DOHH2 (cell line): ENCODE measurements around the gene BCL2.
A peak's percentile ranks its signal among the peaks of the same experiment; 100 is the strongest.

Source experiments
- H3F3A ChIP-seq: fragments of 200-600 bp; sonication (generic), shearing (Covaris generic); 2 replicates; pipeline ENCODE4 v1.6.0; 2016; ENCODE audit warnings: antibody characterized with exemption, mild to moderate bottlenecking; ENCODE audit not compliant: control insufficient read depth, insufficient read depth
- H3K27ac ChIP-seq: fragments of 200-600 bp; sonication (generic); 2 replicates; pipeline ENCODE4 v1.5.1; 2014; ENCODE audit warnings: low read depth, mild to moderate bottlenecking, low read length, moderate library complexity
- H3K27me3 ChIP-seq: fragments of 200-600 bp; sonication (generic); 2 replicates; pipeline ENCODE4 v1.6.1; 2014; ENCODE audit warnings: mild to moderate bottlenecking, low read length, mixed read lengths; ENCODE audit not compliant: control insufficient read depth
- H3K36me3 ChIP-seq: fragments of 200-600 bp; sonication (generic); 2 replicates; pipeline ENCODE4 v1.6.1; 2014; ENCODE audit warnings: mild to moderate bottlenecking, low read length, moderate library complexity, mixed read lengths; ENCODE audit not compliant: control insufficient read depth
- H3K4me1 ChIP-seq: fragments of 200-600 bp; sonication (generic); 2 replicates; pipeline ENCODE4 v1.6.1; 2014; ENCODE audit warnings: mild to moderate bottlenecking, low read length, mixed read lengths; ENCODE audit not compliant: control insufficient read depth
- H3K4me2 ChIP-seq: fragments of 200-600 bp; sonication (generic); 2 replicates; pipeline ENCODE4 v1.6.0; 2014; ENCODE audit warnings: mild to moderate bottlenecking, low read length, moderate library complexity
- H3K4me3 ChIP-seq: fragments of 200-600 bp; sonication (generic); 2 replicates; pipeline ENCODE4 v1.5.1; 2014; ENCODE audit warnings: mild to moderate bottlenecking, low read length, mixed read lengths
- H3K79me2 ChIP-seq: fragments of 200-600 bp; sonication (generic); 2 replicates; pipeline ENCODE4 v1.6.1; 2014; ENCODE audit warnings: mild to moderate bottlenecking, low read length, mixed read lengths; ENCODE audit not compliant: control insufficient read depth
- H3K9me2 ChIP-seq: fragments of 200-600 bp; sonication (generic); replicated peaks from 2 replicates; pipeline ENCODE4 v1.6.1; 2014; ENCODE audit warnings: mild to moderate bottlenecking, low read length, mixed read lengths; ENCODE audit not compliant: control insufficient read depth
- H3K9me3 ChIP-seq: fragments of 200-600 bp; sonication (generic); 2 replicates; pipeline ENCODE4 v1.6.1; 2014; ENCODE audit warnings: antibody characterized with exemption, low read length, mixed read lengths; ENCODE audit not compliant: control insufficient read depth, insufficient read depth
- H4K20me1 ChIP-seq: fragments of 200-600 bp; sonication (generic); 2 replicates; pipeline ENCODE4 v1.6.0; 2014; ENCODE audit warnings: low read depth, mild to moderate bottlenecking, antibody characterized with exemption, low read length, moderate library complexity; ENCODE audit not compliant: control insufficient read depth, insufficient read depth
- CTCF ChIP-seq: fragments of 200-600 bp; sonication (generic); IDR thresholded peaks from one replicate; pipeline ENCODE4 v1.5.1; 2014; ENCODE audit warnings: antibody characterized with exemption, mild to moderate bottlenecking, low read depth, low read length; ENCODE audit not compliant: poor library complexity, severe bottlenecking
- EZH2phosphoT487 ChIP-seq: fragments of 200-600 bp; sonication (generic); IDR thresholded peaks from 2 replicates; pipeline ENCODE4 v1.6.1; 2017; ENCODE audit warnings: borderline replicate concordance, mild to moderate bottlenecking, antibody characterized with exemption, low read length, moderate library complexity, mixed read lengths

The BCL2 gene

GRCh38 chr18:63199743-63200241 lies 119.8 kb downstream of the BCL2 start:
- H3F3A ChIP-seq, result peaks cover 6% of the 10 kb centered on the region
- no peak overlapping the region for H3K4me2 ChIP-seq
- H3K9me2 ChIP-seq, result no peaks in the 10 kb centered on the region
- no peak overlapping the region for H3K4me3 ChIP-seq
- no peak overlapping the region for H3K27ac ChIP-seq
- H3K4me1 ChIP-seq, result peaks cover 45% of the 10 kb centered on the region
- peaks cover 98% of the 10 kb centered on the region for H3K79me2 ChIP-seq
- no peaks in the 10 kb centered on the region for H3K9me3 ChIP-seq
- TF ChIP-seq EZH2phosphoT487 (no peak), CTCF (no peak)
- peaks cover 52% of the 10 kb centered on the region for H3K36me3 ChIP-seq
- peaks cover 9% of the 10 kb centered on the region; the same call in 1 of the 2 replicates for H4K20me1 ChIP-seq
- H3K27me3 ChIP-seq, result no peaks in the 10 kb centered on the region

- H3K9me2 ChIP-seq, result no peaks in the 10 kb centered on the region
- H3K9me3 ChIP-seq, result no peaks in the 10 kb centered on the region
- H4K20me1 ChIP-seq, result peaks cover 9% of the 10 kb centered on the region; the same call in 1 of the 2 replicates
- peaks cover 48% of the 10 kb centered on the region for H3K36me3 ChIP-seq
- H3K4me2 ChIP-seq, result no peak overlapping the region
- H3F3A ChIP-seq, result peaks cover 6% of the 10 kb centered on the region; the same call in 1 of the 2 replicates
- no peaks in the 10 kb centered on the region for H3K27me3 ChIP-seq
- H3K4me3 ChIP-seq, result no peak overlapping the region
- TF ChIP-seq EZH2phosphoT487, result no peak
- TF ChIP-seq CTCF, result no peak
- H3K79me2 ChIP-seq, result peaks cover 98% of the 10 kb centered on the region
- 0 out of 2 replicates have a peak overlapping the region, but pooled peaks have one; percentile 39 for H3K27ac ChIP-seq
- peaks cover 39% of the 10 kb centered on the region for H3K4me1 ChIP-seq
Measured at GRCh38 chr18:63198868-63199742, 120.5 kb downstream of the BCL2 start.

GRCh38 chr18:63198098-63198760 lies 121.3 kb downstream of the BCL2 start:
- Histone ChIP-seq H3K27me3 (no peaks in the 10 kb centered on the region), H3K27ac (peak overlapping the region; percentile 39), H3F3A (peaks cover 4% of the 10 kb centered on the region; the same call in 1 of the 2 replicates), H3K4me1 (peaks cover 36% of the 10 kb centered on the region), H4K20me1 (peaks cover 9% of the 10 kb centered on the region; the same call in 1 of the 2 replicates), H3K36me3 (peaks cover 45% of the 10 kb centered on the region), H3K9me3 (no peaks in the 10 kb centered on the region), H3K4me2 (peak overlapping the region; percentile 7), H3K9me2 (no peaks in the 10 kb centered on the region), H3K4me3 (no peak overlapping the region), H3K79me2 (peaks cover 98% of the 10 kb centered on the region)
- TF ChIP-seq CTCF (no peak), EZH2phosphoT487 (no peak)
